Right ventricle myocardium superior (tissue), 1 donor: ENCODE results near the gene UCMA. TPM values are rescaled to one million over a fixed set of nuclear protein-coding genes. Genes with fewer than 3 reads are reported as not detected.
"Not testable (repeated sequence)": the region's sequence is repeated elsewhere in the genome, so short reads cannot be mapped to it uniquely, and the experiment has no call there.

Experiments used
- ATAC-seq: fragments of 200-7000 bp; cut with Tn5 transposase; one replicate; pipeline ENCODE4 v1.9.1; 2020; ENCODE audit warnings: mild to moderate bottlenecking; ENCODE audit not compliant: poor library complexity
- DNase-seq: peaks from one replicate; pipeline ENCODE4 v3.0.0-alpha.2; 2020
- intact Hi-C: fragments of 100-400 bp; cut with DNase I; formaldehyde crosslinking; loops from one replicate; pipeline ENCODE4 v1.11.2; 2022
- total RNA-seq: library from RNA; stranded (reverse); fragmentation: NEBNext Ultra II Directional; extraction: Animal tissue kit (Norgen Biotek cat#: 25700); gene quantifications from one replicate; pipeline ENCODE4 v1.2.1, GENCODE V29; 2021
- donor health status: DM: no; HTN: yes; CAD: no; lungs with severe emphysema.

Gene UCMA
- total RNA-seq, 1 donor from 2014 or later = not detected

DNA sequence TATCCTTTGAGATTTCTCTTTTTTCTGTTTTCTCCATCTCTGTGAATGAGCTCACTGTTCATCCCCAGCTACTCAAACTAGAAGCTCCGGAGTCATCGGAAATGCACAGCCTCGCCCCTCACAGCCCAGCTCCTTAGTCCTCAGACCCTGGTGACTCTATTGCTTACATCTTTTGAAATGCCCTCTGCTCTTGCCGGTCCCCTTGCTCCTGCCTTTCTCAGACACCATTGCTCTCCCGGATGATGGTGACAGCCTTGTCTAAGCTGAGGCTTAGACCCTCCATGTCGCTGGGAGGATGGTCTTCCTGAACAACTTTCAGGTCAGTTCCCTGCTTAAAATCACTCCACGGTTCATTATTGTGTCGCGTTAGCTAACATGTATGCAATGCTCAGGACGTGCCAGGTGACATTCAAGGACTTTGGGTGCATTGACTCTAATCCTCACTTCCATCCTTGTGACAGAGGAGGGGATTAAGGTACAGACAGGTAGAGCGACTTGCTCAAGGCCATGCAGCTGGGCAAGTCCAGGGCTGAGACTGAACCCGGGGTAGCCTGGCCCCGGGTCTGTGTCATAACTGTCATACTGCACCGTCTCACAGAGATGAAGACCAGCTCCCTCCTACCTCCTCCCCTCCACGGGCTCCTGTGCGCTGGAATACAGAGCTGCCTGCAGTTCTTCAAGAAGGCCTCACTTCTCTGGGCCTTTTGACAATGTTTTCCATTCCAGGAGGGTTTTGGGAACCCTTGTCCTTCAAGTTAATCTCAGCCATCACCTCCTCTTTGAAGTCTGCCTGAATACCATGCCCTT is 4.3 kb upstream of the UCMA start:
- no peak for DNase-seq
- intact Hi-C loops = no loop called here
- no peak for ATAC-seq

GRCh38 chr10:13236638-13237037 is 2.5 kb upstream of the UCMA start:
- intact Hi-C loops = no loop called here
- DNase-seq (no peak), ATAC-seq (no peak)

- DNase-seq, ATAC-seq, intact Hi-C loops: not testable (repeated sequence)
Observed at GRCh38 chr10:13234736-13235135, 562 bp upstream of the UCMA start.

DNA sequence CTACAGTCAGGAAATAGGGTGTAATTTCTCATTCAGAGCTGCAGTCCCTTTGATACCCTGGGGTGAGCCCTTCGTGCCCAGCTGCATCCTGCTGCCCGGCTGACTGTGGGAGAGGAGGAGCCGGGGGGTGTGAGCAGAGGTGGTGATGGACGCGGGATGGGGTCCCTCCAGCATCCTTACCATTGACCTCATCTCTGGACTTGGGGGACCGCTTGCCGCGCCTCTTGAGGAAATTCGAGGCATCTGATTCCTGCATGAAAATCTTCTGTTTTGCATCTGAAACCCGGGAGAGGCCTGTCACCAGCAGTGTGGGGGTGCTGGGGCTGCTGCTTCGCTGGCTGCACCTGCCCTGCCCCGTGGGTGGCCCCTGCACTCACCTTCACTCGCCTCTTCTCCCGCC is 816 bp downstream of the UCMA start:
- no peak for DNase-seq
- ATAC-seq = no peak
- intact Hi-C loops = no loop called here

- ATAC-seq = no peak
Observed at GRCh38 chr10:13231808-13232207, 2.4 kb downstream of the UCMA start.

DNA sequence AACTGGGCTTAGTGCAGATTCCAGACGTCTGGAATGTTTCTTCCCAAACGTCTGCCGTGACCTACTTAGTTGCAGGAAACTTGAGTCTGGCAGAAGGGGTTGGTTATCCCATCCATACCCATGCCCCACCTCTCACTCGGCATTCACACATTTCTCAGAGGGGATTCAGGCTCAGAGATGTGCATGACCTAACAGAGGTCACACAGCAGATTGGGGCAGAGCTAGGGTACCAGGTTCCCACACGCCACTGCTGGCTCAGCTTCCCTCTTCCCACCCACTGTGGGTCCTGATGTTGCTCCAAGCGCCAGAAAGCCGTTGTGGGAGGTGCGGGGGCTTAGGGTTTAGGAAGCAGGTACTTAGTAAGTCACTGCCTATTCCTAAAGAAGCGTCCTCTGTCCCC is 3.0 kb downstream of the UCMA start:
- DNase-seq (no peak), ATAC-seq (no peak)
- intact Hi-C loops = no loop called here

More at GRCh38 chr10:13231808-13232207, 2.4 kb downstream of the UCMA start:
- DNase-seq = no peak
- intact Hi-C loops = no loop called here

DNA sequence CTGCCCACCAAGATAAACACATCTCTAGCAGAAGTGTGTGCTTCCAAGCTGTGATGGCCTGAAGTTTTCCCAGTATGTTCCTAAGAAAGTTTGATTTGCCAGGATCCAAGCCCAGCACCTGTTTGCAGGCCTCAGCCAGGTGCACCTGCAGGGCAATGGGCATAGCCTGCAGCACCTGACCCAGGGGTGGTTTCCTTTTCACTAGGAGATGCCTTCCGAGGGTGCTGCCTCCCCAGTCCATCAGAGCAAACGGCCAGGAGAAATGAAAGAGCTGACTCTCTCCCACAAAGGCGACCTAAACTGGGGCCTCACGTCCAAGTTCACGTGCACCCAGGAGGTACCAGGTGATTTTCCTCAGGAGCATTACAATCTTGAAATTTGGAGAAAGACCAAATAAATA is 7.1 kb downstream of the UCMA start:
- DNase-seq (no peak), ATAC-seq (no peak)
- intact Hi-C loops = no loop called here

- no peak for DNase-seq
- intact Hi-C loops = no loop called here
- ATAC-seq = no peak
Observed at GRCh38 chr10:13225601-13226000, 8.6 kb downstream of the UCMA start.

GRCh38 chr10:13224210-13224995 is 9.8 kb downstream of the UCMA start:
- ATAC-seq = no peak
- DNase-seq = no peak
- intact Hi-C loops = no loop called here

DNA sequence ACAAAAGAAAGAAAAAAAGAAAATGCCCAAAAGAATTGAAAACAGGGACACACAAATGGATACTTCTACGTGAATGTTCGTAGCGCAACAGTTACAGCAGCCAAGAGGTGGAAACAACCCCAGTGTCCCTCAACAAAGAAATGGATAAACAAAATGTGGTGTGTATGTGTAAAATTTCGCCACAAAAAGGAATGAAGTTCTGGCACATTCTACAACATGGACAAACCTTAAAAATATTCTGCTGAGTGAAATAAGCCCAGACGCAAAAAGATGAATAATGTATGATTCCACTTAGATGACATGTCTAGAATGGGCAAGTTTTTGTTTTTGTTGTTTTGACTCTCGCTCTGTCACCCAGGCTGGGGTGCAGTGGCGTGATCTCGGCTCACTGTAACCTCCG is 10.9 kb downstream of the UCMA start:
- ATAC-seq (no peak), DNase-seq (no peak)
- intact Hi-C loops = no loop called here

DNA sequence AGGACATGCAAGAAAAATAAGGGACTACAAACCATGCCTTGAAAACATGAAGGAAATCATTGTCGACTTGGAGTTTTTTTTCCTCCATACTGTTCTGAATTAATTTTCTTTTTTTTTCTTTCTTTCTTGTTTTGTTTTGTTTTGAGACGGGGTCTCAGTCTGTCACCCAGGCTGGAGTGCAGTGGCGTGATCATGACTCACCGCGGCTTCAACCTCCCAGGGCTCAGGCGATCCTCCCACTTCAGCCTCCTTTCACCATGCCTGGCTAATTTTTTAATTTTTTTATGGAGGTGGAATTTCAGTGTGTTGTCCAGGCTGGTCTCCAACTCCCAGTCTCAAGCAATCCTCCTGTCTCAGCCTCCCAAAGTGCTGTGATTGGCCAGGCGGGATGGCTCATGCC is 11.6 kb downstream of the UCMA start:
- intact Hi-C loops = no loop called here
- ATAC-seq (no peak), DNase-seq (no peak)

- no peak for DNase-seq
- ATAC-seq = no peak
- intact Hi-C loops = no loop called here
Observed at GRCh38 chr10:13222151-13222550, 12.0 kb downstream of the UCMA start.

GRCh38 chr10:13221572-13221971 is 12.6 kb downstream of the UCMA start:
- no peak for DNase-seq
- intact Hi-C loops = no loop called here
- no peak for ATAC-seq

DNA sequence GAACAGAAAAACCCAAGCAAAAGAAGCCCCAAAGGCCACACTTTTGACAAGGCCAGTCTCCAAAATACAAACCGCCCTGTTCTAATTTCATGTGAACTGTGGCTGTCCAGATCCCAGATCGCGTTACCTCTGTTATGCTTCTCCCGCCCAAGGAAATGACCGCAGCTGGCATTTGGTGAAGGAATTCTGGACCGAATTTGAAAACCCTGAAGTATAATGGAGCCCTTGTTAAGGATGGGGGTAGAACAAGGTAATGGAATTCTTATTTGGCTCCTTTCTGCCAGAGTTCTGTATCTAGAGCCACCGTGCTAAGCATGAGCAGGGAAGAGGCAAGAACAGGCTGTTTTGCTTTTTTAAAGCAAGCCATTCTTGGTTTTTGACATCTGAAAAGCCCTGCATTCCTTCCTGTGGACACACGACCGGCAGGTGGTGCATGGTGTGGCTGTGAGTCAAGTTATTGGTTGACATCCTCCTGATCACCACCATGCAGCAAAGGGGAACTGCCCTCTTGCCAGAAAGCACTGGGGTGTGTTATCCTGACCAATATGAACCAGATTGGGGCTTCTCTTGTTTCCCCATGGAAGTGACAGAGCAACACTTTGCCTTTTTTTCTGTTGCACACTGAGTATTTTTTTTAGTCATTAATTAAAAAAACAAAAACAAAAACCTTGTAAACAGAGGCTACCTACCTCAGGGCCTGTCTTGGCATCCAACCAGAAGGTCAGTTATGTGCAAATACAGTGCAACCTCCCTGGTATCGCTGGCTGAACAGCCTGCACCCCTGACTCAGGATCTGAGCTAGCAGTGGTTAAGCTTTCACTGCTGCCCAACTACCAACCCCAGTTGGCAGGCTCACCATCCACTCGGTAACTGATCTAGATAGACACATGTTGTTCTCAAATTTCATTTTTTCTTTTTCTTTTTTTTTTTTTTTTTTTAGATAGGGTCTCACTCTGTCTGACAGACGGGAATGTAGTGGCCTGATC is 14.2 kb downstream of the UCMA start:
- no peak for ATAC-seq

DNA sequence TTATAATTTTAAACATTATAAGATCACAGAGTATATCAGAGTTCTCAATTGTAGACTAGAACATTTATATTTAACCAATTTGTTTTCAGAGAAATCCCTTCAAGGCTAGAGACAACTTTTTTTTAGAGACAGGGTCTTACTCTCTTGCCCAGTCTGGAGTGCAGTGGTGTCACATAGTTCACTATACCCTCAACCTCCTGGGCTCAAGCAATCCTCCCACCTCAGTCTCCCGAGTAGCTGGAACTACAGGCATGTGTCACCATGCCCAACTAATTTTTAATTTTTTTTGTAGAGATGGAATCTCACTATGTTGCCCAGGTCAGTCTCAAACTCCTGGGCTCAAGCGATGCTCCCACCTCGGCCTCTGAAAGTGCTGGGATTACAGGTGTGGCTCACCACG is 15.3 kb downstream of the UCMA start:
- intact Hi-C loops = no loop called here

More for the DNA sequence above, 14.2 kb downstream of the UCMA start:
- DNase-seq = no peak
- intact Hi-C loops = no loop called here

GRCh38 chr10:13213163-13213562 is 21.0 kb downstream of the UCMA start:
- DNase-seq = no peak
- ATAC-seq = no peak
- intact Hi-C loops = no loop called here

More for the DNA sequence above, 15.3 kb downstream of the UCMA start:
- DNase-seq (no peak), ATAC-seq (no peak)

GRCh38 chr10:13206546-13207443 is 27.4 kb downstream of the UCMA start:
- intact Hi-C loops = no loop called here
- ATAC-seq (no peak), DNase-seq (no peak)

DNA sequence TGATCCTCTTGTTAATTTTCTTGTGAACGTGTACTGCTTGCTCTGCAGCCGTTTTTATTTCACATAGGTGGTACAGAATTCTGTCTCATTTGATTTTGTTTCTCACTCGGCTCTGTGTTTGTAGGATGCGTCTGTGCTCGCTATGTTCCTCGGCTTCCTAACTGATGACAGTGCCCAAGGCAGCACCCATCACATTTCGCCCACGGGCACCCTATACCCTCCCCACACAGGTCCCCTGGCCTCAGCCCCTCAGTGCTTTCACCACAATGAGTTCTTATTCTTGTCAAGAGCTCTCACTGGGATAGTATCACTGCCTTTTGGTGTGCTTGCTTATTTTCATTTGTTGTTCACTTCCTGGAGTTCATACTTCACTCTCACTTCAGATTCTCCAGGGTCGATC is 28.1 kb downstream of the UCMA start:
- ATAC-seq (no peak), DNase-seq (no peak)
- intact Hi-C loops = no loop called here
